ENCODE measurements around the gene EMX1.

The EMX1 gene

DNA sequence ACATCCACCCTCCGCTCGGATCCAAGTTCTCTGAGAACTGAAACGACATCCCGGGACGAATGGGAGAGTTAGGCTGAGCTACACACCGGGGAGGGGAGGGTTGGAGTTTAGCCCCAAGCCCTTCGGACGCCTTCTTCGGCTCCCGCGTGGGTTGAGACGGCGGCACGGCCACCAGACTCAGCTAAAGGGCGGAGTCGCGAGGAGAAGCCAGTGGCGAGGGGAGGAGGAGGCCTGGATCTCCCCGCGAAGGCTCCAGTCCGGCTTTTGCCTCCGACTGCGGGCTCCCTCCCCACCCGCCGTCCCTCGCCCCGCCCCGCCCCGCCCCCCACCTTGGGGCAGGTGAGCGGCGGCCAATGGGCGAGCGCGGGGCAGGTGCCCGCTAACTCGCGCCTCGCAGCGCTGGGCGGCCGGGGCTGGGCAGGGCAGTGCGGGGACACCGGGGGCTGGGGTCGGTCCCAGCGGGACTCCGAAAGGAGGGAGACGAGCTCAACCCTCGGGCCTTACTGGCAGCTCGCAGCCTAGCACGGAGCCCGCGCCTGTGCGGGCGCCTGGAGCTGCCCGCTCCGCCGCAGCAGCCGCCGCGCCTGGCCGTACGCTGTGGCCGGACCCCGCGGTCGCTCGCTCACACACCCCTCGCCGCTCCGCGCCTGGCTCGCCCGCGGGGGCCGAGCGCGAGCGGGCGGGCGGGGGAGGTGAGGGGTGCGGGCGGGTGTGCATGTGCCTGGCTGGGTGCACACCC is at the start of gene EMX1:
EMX1 (plus strand) TSS at position 382 of the 739 bp plus-strand sequence; CDS start at position 716, 334 bp downstream.
- peak; percentile 80 for DNase-seq

DNA sequence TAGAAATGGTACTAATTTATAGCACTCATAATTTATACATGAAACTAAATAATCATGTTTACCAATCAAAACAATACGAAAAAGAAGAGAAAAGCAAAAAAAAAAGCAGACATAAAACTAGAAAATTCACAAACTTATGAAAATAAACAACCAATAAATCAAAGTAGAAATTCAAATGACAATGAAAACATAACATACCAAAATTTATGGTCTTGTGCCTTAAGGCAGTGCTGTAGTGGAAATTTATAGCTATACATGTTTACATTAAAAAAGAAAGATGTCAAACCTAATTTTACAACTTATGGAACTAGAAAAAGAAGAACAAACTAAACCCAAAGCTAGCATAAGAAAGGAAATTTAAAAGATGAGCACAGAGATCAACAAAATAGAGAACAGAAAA is 46.3 kb upstream of the EMX1 start:
- DNase-seq = no peak

DNA sequence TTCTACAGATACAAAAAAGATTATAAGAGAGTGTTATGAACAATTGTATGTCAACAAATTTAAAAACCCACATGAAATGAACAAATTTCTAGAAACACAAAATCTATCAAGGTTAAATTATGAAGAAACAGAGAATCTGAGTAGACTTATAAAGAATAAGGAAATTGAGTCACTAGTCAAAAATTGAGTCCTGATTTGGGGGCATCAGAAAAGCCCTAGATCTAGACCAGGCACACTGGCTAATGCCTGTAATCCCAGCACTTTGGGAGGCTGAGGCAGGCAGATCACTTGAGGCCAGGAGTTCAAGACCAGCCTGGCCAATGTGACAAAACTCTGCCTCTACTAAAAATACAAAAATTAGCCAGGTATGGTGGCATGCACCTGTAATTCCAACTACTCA is 45.4 kb upstream of the EMX1 start:
- DNase-seq = no peak

DNA sequence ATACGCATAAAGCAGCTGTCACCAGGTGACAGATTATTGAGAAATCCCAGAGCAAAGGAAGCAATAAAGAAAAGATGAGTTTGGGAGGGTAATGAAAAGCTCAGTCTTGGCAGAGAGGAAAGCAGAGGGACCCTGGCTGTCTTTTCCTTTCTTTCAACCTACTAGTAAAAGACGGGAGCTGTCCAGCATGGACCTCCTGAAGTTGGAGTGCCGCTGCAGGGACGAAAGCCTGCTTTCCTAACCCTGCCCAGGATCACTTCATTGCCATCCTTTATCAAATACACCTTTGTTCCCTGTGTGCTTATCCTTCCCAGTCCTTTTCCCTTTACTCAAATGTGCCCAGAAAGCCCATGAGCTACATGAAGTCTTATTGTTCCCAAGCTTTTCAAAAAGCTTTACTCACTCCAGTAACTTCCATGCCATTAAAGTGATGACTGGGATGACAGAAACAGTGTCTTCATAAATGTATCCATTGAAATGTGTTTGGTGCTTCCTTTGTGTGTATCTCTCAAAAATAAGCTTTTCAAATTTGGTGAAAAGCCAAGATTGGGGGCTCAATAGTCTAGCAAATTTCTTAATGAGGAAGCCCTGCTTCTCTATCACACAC is 33.9 kb upstream of the EMX1 start:
- DNase-seq = no peak

DNA sequence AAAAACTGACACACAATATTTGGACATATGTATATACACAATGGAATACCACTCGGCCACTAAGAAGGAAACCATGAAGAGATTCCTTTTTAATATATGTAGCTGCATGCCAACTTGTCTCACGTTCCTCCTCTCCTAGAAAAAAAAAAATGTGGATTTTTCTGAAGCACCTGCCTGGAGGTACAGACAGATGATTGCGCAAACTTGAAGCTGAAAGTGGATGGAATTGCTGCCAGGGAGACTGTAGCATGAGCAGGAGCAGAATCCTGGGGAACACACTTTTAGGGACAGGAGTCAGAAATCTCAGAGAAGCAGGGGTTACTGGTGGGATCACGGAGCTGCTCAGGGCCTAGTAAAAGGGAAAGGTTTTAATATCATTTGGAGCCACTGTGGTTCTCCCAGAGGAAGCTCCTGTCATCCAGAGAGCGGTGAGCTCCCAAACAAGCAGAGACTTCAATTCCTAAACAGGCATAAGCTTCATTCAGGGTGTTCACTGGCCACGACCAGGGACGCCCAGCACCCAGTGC is 30.8 kb upstream of the EMX1 start:
- no peak for DNase-seq

DNA sequence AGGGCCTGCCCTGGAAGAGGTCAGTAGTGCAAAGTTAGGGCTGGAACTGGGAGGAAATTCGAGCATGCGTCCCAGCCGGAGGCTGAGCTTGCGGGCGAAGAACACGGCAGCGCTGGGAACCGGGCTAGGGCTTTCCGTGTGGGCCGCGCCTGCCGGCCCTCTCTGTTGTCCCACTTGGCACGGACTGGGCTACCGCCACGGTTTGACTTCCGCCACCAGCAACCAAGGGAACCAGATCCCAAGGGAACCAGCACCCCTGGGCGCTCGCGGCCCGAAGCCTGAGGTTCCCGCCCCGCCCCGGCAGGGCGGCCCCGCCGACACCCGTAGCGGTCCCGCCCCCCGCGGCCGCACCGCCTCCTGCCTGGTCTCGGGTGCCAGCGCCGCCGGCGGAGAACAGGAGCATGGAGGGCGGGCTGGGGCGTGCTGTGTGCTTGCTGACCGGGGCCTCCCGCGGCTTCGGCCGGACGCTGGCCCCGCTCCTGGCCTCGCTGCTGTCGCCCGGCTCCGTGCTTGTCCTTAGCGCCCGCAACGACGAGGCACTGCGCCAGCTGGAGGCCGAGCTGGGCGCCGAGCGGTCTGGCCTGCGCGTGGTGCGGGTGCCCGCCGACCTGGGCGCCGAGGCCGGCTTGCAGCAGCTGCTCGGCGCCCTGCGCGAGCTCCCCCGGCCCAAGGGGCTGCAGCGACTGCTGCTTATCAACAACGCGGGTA is 30.1 kb upstream of the EMX1 start, which contains the start of gene SPR:
SPR (plus strand) TSS at position 377 of the 708 bp plus-strand sequence; CDS start at position 402, 25 bp downstream.
- peak; percentile 25 for DNase-seq

DNA sequence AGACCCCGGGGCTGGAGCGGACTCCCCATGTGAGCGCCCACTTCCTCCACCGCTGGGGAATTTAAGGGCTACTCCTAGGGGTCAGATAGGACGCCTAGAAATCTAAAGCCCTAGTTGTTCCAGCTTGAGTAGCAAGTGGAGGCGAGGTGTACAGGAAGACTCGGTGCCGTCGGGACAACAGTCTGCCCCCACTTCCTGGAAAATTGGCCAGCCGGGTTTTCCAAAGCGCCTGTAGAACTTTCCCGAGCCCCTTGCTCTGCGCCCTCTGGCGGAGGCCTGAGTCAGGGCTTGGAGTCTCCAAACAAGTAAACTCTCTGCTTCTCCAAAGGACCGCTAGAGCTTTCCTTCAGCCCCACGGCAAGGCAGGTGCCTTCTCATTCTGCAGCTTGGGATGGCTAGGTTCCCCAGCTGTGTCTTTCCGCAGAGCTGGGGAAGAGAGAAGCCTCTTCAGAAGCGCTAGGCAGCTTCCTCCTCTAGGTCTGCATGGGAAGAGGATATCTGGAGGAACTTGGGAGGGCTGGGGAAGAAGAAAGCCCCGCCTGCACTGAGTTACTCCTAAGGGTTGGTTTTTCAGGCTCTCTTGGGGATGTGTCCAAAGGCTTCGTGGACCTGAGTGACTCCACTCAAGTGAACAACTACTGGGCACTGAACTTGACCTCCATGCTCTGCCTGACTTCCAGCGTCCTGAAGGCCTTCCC is 29.4 kb upstream of the EMX1 start:
- DNase-seq = peak; percentile 79

DNA sequence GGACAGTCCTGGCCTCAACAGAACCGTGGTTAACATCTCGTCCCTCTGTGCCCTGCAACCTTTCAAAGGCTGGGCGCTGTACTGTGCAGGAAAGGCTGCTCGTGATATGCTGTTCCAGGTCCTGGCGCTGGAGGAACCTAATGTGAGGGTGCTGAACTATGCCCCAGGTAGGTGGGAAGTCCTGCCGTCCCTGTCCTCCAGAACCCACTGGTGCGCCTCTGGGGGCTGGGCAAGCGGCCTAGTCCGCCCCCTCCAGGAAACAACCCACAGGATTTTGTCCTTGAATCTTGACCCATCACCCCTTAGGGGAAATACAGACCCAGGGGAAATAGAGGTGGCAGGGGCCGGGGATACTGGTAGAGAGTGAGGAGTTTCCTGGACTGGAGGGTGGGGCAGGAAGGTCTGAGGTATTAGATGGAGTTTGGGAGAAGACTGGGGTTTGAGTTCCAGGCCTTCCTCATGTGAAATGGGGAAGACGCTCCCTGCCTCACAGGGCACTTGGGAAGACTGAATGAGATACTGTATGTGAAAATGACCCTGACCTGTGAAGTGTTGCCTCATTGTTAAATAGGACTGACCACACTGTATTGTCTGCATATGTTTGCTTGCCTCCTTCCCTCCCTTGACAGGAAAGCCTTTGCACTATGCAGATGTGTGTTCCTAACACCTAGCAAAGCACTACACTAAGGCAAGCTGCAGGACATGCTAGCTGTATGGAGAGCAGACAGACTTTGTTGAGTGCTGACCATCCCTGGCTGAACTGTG is 28.7 kb upstream of the EMX1 start:
- DNase-seq = no peak

DNA sequence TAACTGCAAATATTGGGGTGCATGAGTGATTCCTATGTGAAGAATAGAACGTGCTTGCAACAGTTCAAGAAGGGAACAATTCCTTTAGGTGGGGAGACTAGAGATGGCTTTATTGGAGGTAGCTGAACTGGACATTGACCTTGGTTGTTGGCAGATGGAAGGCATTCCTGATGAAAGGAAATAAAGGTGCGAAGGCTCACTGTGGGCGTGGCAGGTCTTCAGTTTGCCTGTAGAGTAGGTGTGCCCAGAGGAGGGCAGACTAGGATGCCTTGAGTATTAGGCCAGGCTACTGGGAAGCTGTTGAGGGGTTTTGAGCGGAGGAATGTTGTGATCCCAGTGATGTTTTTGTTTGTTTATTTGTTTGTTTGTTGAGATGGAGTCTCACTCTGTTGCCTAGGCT is 27.3 kb upstream of the EMX1 start:
- no peak for DNase-seq

DNA sequence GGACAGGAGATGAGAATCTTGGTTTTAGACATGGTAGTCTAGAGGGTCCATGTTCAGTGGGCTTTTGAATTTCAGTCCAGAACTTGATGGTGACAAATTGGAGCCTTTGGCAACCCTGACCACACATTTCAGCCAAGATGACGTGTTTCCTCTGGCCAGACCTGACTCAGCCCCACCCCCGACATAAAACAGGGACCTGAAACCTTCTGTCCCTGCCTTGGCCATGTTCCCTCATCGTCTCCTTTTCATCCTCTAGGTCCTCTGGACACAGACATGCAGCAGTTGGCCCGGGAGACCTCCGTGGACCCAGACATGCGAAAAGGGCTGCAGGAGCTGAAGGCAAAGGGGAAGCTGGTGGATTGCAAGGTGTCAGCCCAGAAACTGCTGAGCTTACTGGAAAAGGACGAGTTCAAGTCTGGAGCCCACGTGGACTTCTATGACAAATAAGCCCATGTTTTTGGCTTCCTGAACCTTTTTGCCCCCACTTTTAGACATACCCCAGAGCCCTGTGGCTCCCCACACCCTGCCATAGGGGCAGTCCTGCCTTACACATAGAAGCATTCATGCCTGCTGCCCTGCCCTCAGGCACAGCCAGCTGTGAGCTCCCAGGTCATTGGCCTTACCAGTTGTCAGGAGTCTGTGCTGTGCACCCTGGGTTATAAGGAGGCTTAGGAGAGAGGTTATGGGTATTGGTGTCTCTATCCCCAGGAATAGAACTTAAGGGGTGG is 26.1 kb upstream of the EMX1 start:
- DNase-seq = no peak

DNA sequence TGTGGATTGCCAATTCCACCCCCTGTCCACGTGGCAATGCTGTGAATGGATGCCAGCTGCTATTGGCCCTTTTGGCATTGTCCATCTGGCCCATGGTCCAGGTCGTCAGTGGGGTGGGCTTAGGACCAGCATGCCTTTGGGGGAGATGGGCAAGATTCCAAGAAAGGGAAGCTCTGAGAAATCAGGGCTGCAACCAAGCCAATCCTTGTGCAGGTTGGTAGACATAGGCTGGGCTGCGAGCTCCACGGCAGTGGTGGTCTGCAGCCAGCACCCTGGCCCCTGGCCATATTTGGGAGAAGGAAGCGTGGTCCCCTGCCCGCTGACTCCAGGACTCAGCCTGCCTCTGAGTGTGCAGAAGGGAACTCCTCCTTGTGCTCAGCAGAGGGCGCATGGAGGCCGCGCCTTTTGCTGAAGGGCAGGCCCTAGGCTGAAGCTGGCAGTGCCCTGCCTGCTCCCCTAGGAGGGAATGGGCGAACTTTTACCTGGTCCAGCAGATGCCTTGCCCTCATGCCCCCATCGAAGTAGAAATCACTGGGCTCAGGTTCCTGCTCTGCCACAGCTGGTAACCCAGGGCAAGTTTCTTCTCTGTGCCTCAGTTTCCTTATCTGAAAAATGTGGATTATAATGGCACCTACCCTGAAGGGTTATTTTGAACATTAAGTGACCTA is 24.7 kb upstream of the EMX1 start:
- peak; percentile 63 for DNase-seq

DNA sequence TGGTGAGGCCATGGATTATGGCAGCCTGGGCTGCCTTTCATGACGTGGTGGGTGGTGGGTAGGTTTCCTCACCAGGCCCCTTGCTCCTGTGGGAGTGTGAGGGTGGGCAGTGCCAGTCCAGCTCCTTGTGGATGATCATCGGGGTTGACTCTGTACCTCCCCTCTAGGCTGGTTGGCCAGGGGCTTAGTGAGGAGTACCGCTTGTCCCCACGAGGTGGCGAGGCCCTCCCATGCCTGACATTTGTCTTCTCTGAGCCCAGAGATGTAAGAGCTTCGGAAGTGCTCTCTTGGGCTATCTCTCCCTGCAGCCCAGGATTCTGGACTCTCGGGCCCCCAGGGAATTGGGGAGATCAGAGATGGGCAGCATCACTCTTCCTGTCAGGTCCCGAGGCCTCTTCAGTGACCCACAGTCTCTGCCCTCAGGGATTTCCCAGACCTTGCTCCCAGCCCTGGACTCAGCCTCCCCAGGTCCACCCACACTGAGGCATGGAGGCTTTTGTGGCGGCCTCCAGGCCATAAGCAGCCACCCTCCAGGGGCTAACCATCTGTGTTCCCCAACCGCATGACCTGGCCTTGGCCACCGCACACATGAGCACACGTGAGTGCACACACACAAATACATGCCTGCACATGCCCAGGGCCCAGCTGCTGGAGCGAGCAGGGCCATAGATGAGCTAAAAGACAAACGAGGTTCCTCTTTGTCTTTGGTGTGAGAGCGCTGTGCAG is 23.6 kb upstream of the EMX1 start:
- peak; percentile 82 for DNase-seq

DNA sequence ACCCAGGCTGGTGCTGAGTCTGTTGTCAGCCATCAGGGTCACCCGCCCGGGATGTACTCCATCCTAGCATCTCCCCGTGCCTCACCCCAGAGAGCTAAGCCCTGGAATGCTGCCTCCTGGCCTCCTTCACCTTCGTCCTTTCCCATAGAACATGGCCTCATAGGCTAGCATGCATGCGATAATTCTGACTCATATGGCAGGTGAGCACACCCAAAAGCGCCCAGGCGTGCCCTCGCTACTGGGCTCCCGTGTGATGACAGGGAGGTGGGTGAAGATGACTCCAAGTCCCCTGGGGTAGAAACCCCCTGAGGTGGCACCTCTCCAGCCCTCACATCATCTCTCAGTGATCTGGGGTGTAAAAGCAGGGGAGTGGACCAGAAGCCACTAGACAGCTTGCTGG is 22.8 kb upstream of the EMX1 start:
- no peak for DNase-seq

DNA sequence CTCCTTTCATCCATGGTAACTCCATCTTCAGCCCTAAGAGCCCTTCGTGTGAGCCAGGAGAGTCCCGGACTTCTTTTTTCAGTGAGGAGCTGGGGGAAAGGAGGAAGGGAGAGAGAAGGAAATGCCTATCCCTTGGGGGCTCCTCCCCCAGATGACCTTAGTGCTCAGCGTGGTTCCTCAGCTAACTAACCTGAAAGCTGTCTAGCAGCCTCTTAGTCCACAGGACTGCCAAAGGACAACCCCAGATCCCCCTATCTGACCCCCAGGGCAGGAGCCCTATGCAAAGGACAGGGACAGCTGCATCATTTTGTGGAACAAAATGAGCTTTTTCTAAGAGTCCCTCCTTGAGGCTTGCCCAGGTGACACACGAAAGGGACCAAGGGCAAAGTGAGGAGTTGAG is 22.2 kb upstream of the EMX1 start:
- no peak for DNase-seq

DNA sequence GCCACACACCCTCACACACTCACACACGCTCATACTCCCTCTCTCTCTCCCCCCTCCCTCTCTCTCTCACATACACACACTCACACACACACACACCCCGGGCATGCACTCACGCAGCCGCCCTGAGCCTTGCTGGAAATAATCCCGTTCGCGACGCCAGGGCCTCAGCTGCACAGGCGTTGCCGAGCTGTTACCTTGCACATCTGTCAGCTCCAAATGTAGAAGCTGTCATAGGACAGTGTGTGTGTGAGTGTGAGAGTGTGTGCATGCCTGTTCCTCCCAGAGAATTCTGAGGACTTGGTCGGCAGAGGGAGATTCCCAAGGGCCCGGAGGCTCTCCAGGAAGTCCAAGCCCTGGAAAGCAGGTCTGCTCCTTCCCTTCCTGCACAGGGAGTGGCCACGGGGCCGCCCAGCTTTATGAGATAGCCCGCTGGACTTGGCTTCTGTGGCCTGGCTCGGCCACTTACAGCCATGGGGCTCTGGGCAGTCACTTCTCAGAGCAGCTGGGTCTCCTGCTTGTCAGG is 21.5 kb upstream of the EMX1 start:
- DNase-seq = peak; percentile 92

DNA sequence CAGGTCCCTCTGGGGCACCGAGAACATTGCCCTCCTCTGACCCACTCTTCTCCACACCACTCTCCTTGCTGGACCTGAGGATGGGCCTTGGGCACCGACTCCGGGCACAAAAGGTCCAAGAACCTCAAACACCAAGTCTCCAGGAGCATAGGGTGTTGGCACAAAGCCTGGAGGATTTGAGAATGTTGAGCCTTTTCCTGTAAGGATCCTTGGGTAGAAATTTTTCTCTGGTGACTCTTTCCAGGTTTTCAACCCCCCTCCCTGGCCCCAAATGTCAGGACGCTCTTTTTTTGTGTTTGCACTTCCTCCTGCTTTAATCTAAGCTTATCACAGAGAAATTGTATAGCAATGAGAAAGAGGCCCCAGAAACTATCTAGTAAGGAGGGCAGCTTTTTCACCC is 20.9 kb upstream of the EMX1 start:
- DNase-seq = no peak

DNA sequence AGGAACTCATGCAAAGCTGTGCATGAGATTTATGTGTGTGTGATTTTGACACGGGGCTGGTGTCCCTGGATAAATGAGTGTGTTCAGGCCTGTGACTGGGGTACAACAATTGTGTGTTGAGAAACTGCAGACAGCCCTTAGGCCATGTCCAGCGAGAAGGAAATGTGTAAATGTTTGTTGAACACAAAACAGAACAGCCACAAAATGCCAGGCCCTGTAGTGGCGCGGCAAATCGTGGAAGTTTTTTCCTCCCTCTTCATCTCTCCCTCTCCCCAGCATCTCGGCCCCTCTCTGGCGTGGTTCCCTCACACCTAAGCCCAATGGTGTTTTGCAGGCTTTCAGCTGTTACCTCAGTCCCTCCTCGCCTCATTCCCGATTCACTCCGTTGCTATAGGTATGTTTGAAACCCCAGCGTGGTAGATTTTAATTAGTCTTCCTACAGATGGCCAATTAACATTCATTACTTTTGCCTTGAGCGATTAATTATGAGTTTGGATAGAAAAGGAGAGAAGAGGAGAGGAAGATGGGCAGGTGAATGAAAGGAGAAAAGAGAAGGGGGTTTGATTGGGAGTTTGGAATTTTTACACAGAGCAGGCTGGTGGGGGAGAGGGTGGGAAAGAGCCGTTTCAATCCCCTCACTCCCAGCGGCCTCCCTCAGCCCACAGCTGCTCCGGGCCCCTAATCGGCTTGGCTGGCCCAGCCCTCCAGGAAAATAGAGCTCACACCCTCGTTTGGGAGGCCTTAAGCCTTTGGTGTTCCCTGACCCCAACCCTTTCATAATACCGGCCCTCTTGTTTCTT is 19.3 kb upstream of the EMX1 start:
- peak; percentile 11 for DNase-seq

DNA sequence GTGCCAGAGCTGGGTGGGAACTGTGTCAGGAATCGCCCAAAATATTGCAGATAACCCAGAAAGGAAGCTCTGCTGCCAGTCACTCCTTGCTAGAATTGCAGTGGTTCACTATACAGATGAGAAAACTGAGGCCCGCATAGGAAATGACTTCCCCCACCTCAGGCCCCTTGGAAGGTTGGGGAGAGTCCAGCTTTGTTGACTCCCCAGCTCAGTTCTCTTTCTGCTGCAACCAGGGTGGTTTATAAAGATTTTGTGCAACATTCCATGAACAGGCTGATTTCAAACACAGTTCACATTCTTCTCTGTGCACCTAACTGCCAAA is 18.8 kb upstream of the EMX1 start:
- DNase-seq = no peak

DNA sequence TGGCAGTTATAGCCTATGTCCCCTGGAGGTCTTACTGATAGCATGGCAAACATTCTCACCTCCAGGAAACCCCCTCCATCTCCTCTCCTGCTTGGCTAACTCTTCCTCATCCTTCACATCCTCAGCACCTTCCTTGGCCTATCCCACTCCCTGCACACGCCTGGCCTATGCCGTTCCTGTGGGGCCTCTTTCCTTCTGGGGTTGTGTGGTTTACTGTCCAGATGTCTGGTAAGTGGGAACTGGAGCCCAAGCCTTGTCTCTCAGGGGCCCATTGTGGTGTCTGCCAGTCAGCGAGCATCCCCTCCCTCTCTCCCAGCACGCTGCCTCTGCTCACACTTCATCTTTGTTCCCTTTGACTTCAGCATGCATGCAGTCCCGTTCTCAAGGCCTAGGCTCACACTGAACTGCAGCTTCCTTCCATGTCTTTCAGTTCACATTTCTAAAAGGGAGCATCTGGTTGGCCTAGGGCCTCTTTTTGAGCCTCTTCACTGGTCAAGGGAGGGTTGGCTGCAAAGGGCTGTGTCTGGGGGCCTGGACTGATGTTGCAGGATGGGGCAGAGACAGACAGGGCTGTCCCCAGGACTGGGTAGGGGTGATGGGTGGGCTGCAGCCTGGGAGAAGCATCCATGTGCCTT is 17.0 kb upstream of the EMX1 start:
- no peak for DNase-seq
